GM23248 (cell line): Measurements from ENCODE around the gene SP3. TPM values are rescaled to one million over a fixed set of nuclear protein-coding genes. Genes with fewer than 3 reads are reported as not detected.
A peak's percentile ranks its signal among the peaks of the same experiment; 100 is the strongest.

Experiments
- DNase-seq: peaks from one replicate; pipeline ENCODE4 v3.0.0-alpha.2; 2015
- H2AFZ ChIP-seq: fragments of 200-600 bp; sonication (generic); 2 replicates; pipeline ENCODE4 v1.6.1; 2016; ENCODE audit warnings: antibody characterized with exemption
- H3F3A ChIP-seq: fragments of 200-600 bp; sonication (generic); 2 replicates; pipeline ENCODE4 v1.6.1; 2016; ENCODE audit warnings: mild to moderate bottlenecking, antibody characterized with exemption, mixed run types; ENCODE audit not compliant: insufficient read depth
- H3K27ac ChIP-seq: fragments of 200-600 bp; sonication (generic); 2 replicates; pipeline ENCODE4 v1.5.1; 2016; ENCODE audit warnings: mild to moderate bottlenecking
- H3K27me3 ChIP-seq: fragments of 200-600 bp; sonication (generic); replicated peaks from 2 replicates; pipeline ENCODE4 v1.6.1; 2016; ENCODE audit warnings: mild to moderate bottlenecking; ENCODE audit not compliant: insufficient read depth
- H3K36me3 ChIP-seq: fragments of 200-600 bp; sonication (generic); 2 replicates; pipeline ENCODE4 v1.6.1; 2016; ENCODE audit warnings: low read depth, mild to moderate bottlenecking
- H3K4me1 ChIP-seq: fragments of 200-600 bp; sonication (generic); 2 replicates; pipeline ENCODE4 v1.6.1; 2016; ENCODE audit warnings: mild to moderate bottlenecking; ENCODE audit not compliant: insufficient read depth
- H3K4me2 ChIP-seq: fragments of 200-600 bp; sonication (generic); one replicate; pipeline ENCODE4 v1.6.1; 2016; ENCODE audit warnings: mild to moderate bottlenecking; ENCODE audit not compliant: unreplicated experiment
- H3K4me3 ChIP-seq: fragments of 200-600 bp; sonication (generic); 2 replicates; pipeline ENCODE4 v1.5.1; 2016; ENCODE audit warnings: mild to moderate bottlenecking
- H3K79me2 ChIP-seq: fragments of 200-600 bp; sonication (generic); 2 replicates; pipeline ENCODE4 v1.6.1; 2016; ENCODE audit warnings: mild to moderate bottlenecking; ENCODE audit not compliant: insufficient read depth
- H3K9ac ChIP-seq: fragments of 200-600 bp; sonication (generic); 2 replicates; pipeline ENCODE4 v1.6.1; 2016; ENCODE audit warnings: mild to moderate bottlenecking
- H3K9me2 ChIP-seq: fragments of 200-600 bp; sonication (generic); 2 replicates; pipeline ENCODE4 v1.6.1; 2016; ENCODE audit warnings: mixed run types, mild to moderate bottlenecking, moderate library complexity; ENCODE audit not compliant: insufficient read depth
- H3K9me3 ChIP-seq: fragments of 200-600 bp; sonication (generic); one replicate; pipeline ENCODE4 v1.6.1; 2017; ENCODE audit warnings: low read depth
- H4K20me1 ChIP-seq: fragments of 200-600 bp; sonication (generic); 2 replicates; pipeline ENCODE4 v1.6.0; 2016; ENCODE audit not compliant: insufficient read depth
- EZH2 ChIP-seq: fragments of 200-600 bp; sonication (generic); IDR thresholded peaks from 2 replicates; pipeline ENCODE4 v1.6.1; 2018; ENCODE audit warnings: antibody characterized with exemption, mild to moderate bottlenecking; ENCODE audit not compliant: insufficient read depth, poor library complexity, severe bottlenecking
- EZH2phosphoT487 ChIP-seq: fragments of 200-600 bp; sonication (generic); IDR thresholded peaks from 2 replicates; pipeline ENCODE4 v1.6.1; 2018; ENCODE audit warnings: antibody characterized with exemption, moderate library complexity, mild to moderate bottlenecking, low read depth; ENCODE audit not compliant: insufficient read depth
- WGBS, 2 experiments: methylation state at CpG; one replicate each; pipeline ENCODE4 v1.1.6; 2015 to 2017; ENCODE audit warnings: low lambda C conversion rate in 2 of 2, low coverage in 1 of 2; ENCODE audit errors: missing lambda C conversion rate in 2 of 2; 5-methylcytosine and 5-hydroxymethylcytosine counted together
- in situ Hi-C: fragments of 300-500 bp; cut with MboI; formaldehyde crosslinking; loops from 2 replicates; pipeline ENCODE4 v1.15.0; 2020
- polyA plus RNA-seq: library from polyadenylated mRNA; unstranded; fragments of >200 nt; fragmentation: Nextera tagmentation; extraction: Ambion mirVana; gene quantifications from 2 replicates; pipeline ENCODE4 v1.2.1, GENCODE V29; 2016
- total RNA-seq: library from RNA; depleted of rRNA; stranded (reverse); fragments of >200 nt; shearing (Covaris generic); gene quantifications from 2 replicates; pipeline ENCODE4 v1.2.3, GENCODE V29; 2014

Gene SP3
- total and polyA plus RNA-seq, 2 experiments from 2014 or later: 27.7 to 78.8 TPM

- no peak overlapping the region for H2AFZ ChIP-seq
- H3K9ac ChIP-seq: no peak overlapping the region
- DNase-seq: no peak
- H3K4me3 ChIP-seq: no peak overlapping the region
- TF ChIP-seq EZH2phosphoT487 (no peak), EZH2 (no peak)
- peaks cover 21% of the 10 kb centered on the region for H4K20me1 ChIP-seq
- H3K27me3 ChIP-seq: no peaks in the 10 kb centered on the region
- 94 to 97% methylated on average over 1 of the region's 1 CpG for WGBS, 2 experiments
- H3K79me2 ChIP-seq: peaks cover 100% of the 10 kb centered on the region
- peaks cover 17% of the 10 kb centered on the region; the same call in 1 of the 2 replicates for H3F3A ChIP-seq
- H3K36me3 ChIP-seq: no peaks in the 10 kb centered on the region
- no peaks in the 10 kb centered on the region for H3K9me2 ChIP-seq
- in situ Hi-C loops: no loop called here
- H3K9me3 ChIP-seq: no peaks in the 10 kb centered on the region
- H3K4me2 ChIP-seq: no peak overlapping the region
- H3K4me1 ChIP-seq: peaks cover 36% of the 10 kb centered on the region
- no peak overlapping the region for H3K27ac ChIP-seq
These were observed 23.6 kb downstream of the SP3 start for GRCh38 chr2:173941567-173941966.

DNA sequence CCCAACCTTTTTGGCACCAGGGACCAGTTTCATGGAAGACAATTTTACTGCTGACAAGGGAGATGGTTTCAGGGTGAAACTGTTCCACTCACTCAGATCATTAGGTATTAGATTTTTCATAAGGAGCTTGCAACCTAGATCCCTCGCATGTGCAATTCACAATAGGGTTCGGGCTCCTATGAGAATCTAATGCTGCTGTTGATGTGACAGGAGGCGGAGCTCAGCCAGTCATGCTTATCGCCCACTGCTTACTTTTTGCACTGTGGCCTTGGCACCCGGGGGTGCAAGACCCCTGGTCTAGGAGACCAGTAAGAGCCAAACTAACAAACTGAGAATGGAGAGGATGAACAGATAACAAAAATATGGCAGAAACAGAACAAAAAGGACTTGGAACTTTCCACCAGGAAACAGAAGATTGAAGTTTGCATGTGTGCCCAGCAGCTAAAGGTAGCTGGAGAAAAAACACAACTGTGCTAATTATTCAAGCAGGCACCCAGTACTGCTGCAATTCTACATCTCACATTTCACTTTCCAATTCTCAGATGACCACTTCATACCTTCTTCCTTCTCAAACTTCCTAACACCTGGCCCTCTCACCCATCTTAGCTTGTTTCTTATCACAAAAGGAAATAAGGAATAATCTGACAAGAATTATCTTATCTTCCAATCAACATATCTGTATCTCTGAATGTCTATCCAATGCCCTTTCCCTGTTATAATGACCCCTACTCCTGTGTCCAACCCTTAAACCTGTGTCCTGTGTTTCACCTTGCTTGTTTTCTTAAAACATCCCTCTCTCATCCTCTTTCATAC is 24.8 kb downstream of the SP3 start:
- no peaks in the 10 kb centered on the region for H3K27me3 ChIP-seq
- H3K36me3 ChIP-seq: no peaks in the 10 kb centered on the region
- peaks cover 42% of the 10 kb centered on the region for H3K4me1 ChIP-seq
- H3K9ac ChIP-seq: no peak overlapping the region
- TF ChIP-seq EZH2phosphoT487: no peak
- no peak for TF ChIP-seq EZH2
- peak overlapping the region; percentile 54 for H3K27ac ChIP-seq
- H4K20me1 ChIP-seq: peaks cover 23% of the 10 kb centered on the region
- peak overlapping the region; percentile 17 for H3K4me2 ChIP-seq
- no peaks in the 10 kb centered on the region for H3K9me3 ChIP-seq
- H3K79me2 ChIP-seq: peaks cover 100% of the 10 kb centered on the region
- no peak overlapping the region for H3K4me3 ChIP-seq
- DNase-seq: no peak
- H3K9me2 ChIP-seq: no peaks in the 10 kb centered on the region
- no peak overlapping the region for H2AFZ ChIP-seq
- 87 to 90% methylated on average over 5 of the region's 5 CpGs for WGBS, 2 experiments
- peaks cover 17% of the 10 kb centered on the region; the same call in 1 of the 2 replicates for H3F3A ChIP-seq
- in situ Hi-C loops: no loop called here

- Histone ChIP-seq H3K9me2 (no peaks in the 10 kb centered on the region), H3K9ac (no peak overlapping the region), H4K20me1 (peaks cover 19% of the 10 kb centered on the region), H3K4me3 (no peak overlapping the region), H3K4me2 (no peak overlapping the region), H3K27me3 (no peaks in the 10 kb centered on the region), H3K79me2 (peaks cover 100% of the 10 kb centered on the region), H3K4me1 (peaks cover 43% of the 10 kb centered on the region), H2AFZ (no peak overlapping the region), H3K27ac (no peak overlapping the region), H3K36me3 (no peaks in the 10 kb centered on the region), H3K9me3 (no peaks in the 10 kb centered on the region), H3F3A (peaks cover 17% of the 10 kb centered on the region; the same call in 1 of the 2 replicates)
- TF ChIP-seq EZH2 (no peak), EZH2phosphoT487 (no peak)
- no peak for DNase-seq
- 98 to 100% methylated on average over 2 of the region's 2 CpGs for WGBS, 2 experiments
- in situ Hi-C loops: no loop called here
These were observed 26.3 kb downstream of the SP3 start for GRCh38 chr2:173938700-173939384.

DNA sequence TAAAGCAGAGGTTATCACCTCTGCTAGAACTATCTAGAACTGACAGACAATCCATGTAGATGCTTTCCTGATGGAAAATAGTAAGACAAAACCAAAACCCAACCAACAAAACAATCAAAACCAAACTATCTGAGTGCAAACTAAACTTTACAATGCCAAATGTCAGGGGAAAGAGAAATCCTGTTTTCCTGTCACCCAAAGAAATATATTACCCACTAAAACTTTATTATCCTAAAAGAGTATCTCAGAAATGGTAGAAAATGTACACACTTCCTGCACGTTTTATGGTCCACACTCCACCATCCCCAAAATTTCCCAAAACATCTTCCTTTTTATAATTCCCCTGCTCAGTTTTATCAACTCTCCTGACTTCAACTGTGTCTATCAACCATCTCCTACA is 29.9 kb downstream of the SP3 start:
- Histone ChIP-seq H3K79me2 (peaks cover 100% of the 10 kb centered on the region), H4K20me1 (peaks cover 19% of the 10 kb centered on the region), H2AFZ (no peak overlapping the region), H3K27ac (no peak overlapping the region), H3K27me3 (no peaks in the 10 kb centered on the region), H3K4me1 (peaks cover 25% of the 10 kb centered on the region), H3K9me3 (no peaks in the 10 kb centered on the region), H3F3A (peaks cover 12% of the 10 kb centered on the region; the same call in 1 of the 2 replicates), H3K4me3 (no peak overlapping the region), H3K9ac (no peak overlapping the region), H3K36me3 (no peaks in the 10 kb centered on the region), H3K9me2 (no peaks in the 10 kb centered on the region), H3K4me2 (no peak overlapping the region)
- 59 to 62% methylated on average over 1 of the region's 1 CpG for WGBS, 2 experiments
- in situ Hi-C loops: no loop called here
- no peak for DNase-seq
- no peak for TF ChIP-seq EZH2phosphoT487
